Astrocyte (in vitro differentiated cells and primary cell): ENCODE results near the gene LRRC7.

Source experiments
- CTCF ChIP-seq: IDR thresholded peaks from 2 replicates; pipeline ENCODE4 v1.5.1; 2011; ENCODE audit warnings: low read depth, mild to moderate bottlenecking, inconsistent platforms, low read length, moderate library complexity; ENCODE audit not compliant: insufficient read depth
- EZH2 ChIP-seq: IDR thresholded peaks from 2 replicates; pipeline ENCODE4 v1.6.1; 2012; ENCODE audit warnings: mild to moderate bottlenecking, low read length, inconsistent platforms; ENCODE audit not compliant: insufficient read depth

- no peak for TF ChIP-seq CTCF
- TF ChIP-seq EZH2 = no peak
Observed at GRCh38 chr1:69638673-69639072, 71.0 kb downstream of the LRRC7 start.
